ENCODE data around the gene ELAVL4.
A peak's percentile ranks its signal among the peaks of the same experiment; 100 is the strongest.
"Not testable (repeated sequence)": the region's sequence is repeated elsewhere in the genome, so short reads cannot be mapped to it uniquely, and the experiment has no call there.

Gene ELAVL4

DNA sequence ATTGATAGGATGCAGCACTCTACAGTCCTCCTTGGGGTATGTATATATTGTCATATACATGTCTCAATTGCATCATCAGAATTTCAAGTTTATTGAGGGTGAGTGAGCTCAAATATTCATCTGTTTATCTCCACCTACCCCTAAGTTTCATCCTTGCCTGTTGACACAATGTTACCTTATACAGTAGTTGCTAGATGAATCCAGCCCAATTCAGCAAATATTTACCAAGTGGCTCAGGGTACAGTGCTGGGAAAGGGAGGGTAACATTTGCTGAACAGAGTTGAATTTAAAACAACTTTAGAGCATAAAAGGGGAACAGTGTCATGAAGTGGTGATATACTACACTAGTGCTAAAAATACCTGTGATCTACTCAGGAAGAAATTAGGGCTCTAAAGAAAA, 14.4 kb downstream of the ELAVL4 start:
- DNase-seq, result no peak

DNA sequence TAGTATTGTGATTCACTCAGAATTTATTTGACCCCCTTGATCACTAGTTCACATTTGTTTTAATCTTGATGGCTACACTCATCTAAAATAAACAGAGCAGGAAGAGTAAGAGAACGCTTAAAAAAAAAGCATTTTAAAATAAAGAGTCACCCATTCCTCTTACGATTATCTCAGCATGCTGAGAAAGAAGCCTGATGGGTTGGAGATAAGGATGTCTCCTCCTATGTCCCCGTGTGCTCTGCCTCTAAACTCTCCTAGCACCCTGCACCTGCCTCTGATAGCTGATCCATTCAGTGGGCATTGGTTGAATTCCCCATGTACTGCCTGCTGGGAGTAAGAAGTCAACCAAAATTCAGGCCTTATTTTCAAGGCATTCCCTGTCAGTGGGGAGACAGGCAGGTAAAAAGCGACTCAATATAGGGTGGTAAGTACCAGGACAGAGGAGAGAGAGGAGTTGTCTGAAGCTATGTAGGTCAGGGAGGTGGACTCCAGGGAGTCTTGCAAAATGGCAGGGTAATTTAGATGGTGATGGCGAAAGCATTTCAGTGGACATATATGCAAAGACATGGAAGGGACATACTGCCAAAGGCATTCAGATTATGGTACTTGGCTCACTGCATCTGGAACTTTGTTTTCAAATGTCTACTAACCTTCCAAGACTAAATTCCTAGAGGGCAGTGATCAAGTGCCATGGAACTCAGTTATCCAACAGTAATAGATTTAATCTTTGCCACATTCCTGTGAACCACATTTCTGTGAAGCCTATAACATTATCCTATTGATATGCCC, 18.4 kb downstream of the ELAVL4 start:
- DNase-seq, result no peak

DNA sequence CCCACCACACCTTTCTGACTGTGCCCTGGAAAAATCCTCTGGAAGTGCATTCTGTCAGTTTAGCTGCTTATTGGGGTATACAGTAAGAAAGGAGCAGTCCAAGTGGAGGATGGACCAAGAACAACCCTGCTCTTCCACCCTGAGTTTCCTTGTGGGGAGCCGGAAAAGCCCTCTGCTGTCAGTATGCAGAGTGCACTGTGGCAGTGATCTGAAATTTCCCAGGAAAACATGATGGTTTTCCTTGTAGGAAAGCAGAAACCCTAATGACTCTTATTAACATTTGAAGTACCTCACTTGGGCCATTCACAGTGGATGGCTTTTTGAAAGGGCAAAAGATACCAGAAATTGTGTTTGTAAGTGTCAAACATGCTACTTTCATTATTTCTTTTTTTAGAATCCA, 20.5 kb downstream of the ELAVL4 start:
- no peak for DNase-seq

DNA sequence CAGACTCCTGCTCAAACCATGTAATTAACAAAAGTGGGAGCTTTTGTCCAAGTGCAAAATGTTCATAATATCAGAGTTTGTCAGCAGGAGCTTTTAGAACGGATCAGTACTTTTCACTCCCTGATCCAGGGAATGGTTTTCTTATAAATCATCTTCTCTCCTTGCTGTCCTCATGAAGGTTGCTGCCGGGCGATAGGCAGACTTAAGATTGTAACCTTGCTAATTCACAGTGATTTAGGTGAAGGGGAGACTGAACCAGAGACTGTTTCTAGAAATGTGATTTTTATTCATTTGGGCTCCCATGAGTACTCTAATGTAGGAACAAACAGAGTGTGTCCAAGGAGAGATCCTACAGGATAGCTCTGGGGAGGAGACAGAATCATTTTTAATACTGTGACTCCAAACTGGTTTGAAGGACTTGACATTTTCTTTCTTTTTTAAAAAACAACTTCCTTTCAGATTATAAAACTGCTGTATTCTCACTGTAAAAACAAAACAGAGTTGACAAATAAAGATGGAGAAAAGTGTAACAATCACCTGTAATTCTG, 23.7 kb downstream of the ELAVL4 start:
- DNase-seq, result no peak

DNA sequence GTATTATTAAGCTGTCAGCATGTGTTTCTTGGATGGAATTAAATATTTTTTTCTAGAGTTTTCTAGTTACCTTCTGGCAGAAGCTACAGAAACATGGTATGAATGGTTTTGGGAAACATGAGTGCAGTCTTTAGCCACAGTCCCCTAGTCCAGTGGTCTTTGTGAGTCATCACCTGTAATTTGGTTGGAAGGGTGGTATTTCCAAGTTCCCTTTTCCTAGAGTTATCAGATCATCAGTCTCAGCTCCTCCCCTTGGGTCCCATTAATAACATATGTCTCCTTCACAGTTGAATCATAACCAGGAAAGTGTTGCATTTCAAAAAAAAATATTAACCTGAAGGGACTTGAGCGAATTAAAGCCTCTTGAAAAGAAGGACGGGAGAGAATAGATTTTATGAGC, 27.0 kb downstream of the ELAVL4 start:
- DNase-seq, result no peak

DNA sequence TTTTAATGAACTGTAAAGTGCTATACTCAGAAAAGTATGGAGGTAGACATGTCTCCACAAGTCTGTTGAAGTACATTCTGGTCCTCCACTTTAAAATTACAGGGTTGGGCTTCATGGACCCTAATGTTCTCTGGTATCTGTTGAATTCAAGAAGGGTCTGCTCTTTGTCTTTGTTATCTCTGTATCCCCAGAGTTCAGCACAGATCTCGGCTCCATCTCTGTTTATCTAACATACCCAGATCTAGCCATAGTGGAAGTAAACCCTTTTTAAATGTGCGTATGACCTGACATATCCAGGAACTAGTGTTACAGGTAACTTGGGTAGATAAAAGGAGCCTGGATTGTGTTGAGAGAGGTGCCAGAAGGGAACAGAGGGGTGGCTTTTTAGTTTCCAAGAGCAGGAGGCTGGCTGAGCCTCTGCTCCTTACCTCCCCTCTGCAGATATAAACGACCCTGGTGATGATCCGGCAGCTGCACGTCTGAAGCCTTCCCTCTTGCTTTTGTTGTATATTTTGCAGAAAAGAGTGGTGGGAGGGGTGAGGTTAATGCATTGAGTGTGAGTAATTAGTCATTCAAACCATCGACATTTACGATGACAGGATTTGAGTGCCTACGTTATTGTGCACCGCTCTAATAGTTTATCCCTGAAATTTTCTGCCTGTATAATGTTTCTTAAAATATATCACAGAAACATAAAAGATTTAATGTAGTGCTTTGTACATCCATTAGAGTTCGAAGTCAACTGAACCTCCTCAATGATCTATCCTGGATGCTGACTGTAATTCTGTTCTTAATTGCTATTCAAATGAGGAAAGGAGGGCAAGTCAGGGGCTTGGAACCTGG, 30.8 kb downstream of the ELAVL4 start:
- DNase-seq, result no peak

DNA sequence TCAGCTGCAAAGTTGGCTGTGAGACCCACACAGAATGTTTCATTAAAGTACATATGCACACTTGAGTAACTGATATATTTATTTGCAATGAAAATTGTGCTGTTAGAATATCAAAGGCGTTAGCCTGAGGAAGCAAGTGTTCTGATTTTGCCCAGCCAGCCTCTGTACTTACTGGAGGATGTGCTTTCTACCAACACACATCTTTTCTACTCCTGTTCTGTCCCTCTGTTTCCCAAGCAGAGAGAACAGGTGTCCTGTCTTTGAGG, 31.4 kb downstream of the ELAVL4 start:
- no peak for DNase-seq

DNA sequence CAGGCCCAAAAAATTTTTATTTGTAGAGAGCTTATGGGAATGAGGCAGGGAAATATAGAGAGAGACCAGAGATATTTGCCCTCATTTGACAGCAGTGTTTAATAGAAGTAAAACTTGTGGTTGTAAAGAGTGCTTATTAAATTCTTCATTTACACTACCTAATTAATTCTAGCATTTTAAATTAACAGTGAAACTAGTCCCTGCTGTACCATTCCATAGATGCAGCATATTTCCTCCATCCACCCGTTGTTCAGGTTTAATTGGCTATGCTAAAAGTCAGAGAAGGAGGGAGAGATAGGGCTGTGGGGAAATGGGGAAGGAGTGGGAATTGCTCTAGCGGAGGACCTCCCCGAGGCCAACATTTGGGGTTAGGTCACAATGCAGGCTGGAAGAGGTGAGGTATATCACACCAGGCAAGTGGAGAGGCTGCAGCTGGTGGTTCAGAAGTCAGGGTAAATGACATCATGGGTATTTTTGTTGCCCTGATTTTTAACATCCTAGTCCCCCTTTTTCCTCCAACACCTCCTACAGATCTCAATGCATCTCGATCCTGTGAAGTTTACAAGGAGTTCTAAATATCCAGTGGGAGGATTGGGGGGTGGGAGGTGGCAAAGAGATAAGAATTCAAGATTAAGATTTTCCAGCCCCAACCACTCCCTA, 38.6 kb downstream of the ELAVL4 start:
- no peak for DNase-seq

DNA sequence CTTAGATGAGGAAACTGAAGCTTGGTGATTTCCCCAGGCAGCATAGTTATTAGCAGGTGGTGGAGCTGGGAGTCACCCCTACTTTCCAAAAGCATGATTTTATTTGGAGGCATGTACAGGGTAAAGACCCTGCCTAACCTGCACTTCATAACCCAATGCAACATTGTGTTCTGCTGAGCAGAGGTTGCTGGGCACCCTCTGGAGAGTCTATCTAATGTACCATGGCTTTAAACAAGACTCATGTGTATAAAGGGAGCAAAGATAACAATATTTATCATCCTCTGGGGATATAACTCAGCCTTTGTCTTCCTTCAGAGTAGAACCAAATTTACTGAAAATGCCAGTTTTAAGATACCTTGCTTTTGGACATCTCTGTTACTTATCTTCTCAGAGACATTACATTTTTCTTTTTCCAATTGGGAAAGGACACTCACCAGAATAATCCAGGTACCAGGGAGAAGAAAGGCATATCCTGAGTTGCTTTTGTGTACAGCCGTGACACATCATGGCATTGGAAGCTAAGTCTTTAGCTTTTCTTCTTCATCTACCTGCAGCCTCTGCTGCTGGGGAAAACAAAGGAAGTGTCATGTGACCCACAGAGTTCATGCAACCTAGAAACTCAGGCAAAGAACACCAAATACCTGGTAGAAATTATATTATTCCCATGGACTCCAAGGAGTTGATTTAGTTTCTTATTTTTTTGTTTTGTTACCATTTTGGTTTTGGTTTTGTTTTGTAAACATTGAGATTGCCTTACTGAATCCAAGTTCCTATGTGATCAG, 39.6 kb downstream of the ELAVL4 start:
- no peak for DNase-seq

DNA sequence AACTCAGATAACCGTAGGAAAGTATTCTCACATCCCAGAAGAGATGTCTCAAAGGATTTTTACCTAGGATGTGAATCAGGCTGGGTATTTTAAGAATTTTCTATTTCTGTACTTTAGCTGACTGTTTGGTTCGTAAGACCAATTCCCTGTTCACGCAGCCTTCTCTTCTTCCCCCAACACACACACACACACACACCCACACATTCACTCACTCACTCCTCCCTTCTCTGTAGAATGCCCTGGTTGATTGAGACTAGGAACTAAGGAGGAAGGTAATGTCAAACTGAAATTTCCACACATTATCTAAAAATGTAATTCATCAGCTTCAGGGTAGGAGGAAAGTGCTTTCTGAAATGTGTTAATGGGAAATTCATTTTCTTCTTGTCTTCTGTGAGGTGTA, 43.5 kb downstream of the ELAVL4 start:
- DNase-seq, result peak in 2 of 51 donors; percentile 5 to 25

DNA sequence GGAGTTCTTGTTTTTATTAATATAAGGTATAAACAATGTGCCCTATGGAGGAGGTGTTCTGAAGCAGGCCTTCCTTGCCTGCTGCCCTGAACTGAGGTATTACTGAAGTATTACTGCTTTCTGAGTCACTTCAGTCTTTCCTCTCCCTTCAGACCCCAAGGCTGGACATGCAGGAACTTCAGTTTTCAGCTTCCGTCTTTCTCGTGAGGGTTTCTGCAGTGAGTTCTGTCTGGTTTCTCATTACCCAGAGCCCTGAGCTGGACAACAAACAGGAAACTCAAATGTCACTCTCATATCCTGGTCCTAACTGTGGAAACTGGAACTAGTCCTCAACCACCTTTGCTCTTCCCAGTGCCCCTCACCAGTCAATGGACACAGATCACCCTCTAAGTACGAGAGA, 46.8 kb downstream of the ELAVL4 start:
- peak in 3 of 51 donors; percentile 1 to 4 (median 1) for DNase-seq

DNA sequence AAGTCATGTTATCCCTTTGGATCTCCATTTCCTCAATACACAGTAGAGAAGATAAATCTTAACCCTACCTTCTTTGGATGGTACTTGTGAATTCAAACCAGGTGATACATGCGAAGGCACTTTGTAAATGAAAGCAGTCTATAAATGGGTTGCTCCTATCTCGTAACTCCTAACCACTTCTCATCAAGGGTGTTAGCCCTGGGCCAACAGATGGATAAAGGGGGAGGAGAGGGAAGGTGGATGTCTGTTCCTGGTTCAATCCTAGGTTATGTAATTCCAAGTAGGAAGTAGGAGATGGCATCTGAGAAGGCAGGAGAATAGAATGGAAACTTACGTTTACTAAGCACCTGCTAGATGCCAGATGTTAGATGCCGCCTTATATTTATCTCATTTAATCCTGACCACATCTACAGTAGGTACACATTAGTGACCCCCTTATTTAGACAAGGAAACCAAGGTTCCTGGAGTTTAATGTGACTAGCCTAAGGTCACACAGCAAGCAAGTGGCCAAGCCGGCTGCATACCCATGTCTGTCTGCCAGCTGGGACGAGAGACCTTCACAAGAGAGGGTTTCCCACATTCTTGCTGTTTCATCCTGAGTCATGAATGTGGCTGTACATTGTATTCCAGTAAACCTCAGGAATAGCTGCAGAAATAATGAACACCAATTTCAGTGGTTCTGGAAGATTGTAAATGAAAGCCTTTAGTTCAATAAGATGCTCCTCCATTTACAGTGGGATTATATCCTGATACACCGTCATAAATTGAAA, 47.7 kb downstream of the ELAVL4 start:
- no peak for DNase-seq

DNA sequence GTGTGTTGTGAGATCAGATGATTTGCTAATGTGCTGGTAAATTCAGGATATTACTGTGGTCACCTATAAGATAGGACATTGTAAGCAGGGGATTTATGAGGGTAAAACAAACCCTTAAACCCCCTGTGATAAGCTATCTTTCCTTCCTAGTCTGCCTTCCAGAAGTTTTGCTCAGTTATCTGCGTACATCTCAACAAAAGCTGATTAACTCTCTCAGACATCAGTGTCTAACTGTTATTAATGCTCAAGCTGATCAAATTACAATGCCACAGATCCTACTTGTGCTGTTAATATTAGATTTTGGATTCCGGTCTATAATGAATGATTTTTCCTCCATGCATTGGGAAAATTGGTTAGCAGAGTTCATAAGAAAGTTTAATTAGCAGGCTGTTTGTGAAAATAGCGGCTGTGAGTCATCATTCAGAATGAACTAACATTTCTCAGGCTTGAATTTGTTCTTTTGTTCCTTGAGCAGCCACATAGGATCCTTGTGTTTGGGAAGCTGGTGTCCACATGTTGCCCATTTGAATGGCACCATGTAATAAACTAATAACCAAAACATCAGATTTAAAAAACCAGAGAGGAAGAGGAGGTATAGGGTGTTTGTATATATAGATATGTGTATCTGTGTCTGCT, 48.7 kb downstream of the ELAVL4 start:
- DNase-seq, result no peak

DNA sequence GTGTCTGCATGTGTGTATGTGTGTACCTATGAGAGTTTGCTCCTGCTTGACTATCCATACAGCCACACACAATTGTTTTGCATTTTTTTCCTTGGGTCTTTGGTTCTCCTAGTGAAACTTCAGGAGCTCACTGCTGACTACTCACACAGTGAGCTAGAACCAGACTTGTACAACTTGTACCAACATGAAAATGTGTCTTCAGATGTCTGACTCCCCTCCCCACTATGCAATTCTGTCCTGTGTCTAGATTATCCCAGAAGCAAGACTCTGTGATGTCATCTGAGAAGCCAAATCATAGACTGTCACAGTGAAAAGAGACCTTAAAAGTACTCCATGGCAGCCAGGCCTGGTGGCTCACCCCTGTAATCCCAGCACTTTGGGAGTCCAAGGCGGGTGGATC, 49.7 kb downstream of the ELAVL4 start:
- DNase-seq, result no peak

DNA sequence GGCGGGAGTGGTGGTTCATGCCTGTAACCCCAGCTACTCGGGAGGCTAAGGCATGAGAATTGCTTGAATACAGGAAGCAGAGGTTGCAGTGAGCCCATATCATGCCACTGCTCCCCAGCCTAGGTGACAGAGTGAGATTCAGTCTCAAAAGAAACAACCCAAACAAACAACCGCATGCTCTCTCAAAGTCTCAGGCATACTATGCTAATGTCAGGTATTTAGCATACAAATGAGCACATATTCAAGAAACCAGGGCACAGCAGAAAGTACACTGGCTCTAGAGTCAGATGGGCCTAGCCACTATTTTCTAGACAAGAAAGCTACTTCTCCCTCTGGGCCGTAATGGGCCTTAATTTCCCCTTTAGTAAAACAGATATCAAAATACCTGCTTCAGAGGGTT, 55.0 kb downstream of the ELAVL4 start:
- no peak for DNase-seq

DNA sequence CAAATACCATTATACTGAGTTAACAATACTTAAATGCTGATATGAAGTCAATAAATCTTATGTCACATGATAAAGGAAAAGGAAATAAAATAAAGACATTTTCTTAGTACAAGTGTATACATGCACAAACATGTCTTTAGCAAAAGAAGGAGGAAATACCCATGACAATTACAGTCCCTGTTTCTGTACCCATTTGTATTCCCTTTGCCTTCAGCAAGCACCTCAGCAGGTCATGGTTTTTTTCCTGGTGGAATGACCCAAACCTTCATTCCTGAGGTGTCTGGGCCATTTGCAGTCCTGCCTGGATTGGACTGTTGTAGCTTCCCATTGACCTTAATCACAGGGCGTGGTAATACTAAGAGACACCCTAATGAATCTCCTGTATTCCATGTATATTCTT, 57.6 kb downstream of the ELAVL4 start:
- DNase-seq, result not testable (repeated sequence)

DNA sequence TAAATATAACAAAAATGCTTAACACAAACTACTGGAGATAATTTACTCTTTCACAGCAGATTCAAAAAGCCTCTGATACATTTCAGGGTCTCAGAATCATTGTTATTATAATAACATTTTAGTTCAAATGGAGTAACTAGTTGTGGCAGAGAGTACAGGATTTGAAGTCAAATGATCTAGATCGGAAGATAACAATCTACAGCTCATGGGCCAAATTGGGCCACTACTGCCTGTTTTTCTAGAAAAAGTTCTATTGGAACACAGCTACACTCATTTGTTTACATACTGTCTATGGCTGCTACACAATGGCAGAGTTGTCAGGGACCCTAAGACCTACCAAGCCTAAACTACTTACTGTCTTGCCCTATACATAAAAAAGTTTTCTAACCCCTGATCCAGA, 63.6 kb downstream of the ELAVL4 start:
- DNase-seq, result no peak

DNA sequence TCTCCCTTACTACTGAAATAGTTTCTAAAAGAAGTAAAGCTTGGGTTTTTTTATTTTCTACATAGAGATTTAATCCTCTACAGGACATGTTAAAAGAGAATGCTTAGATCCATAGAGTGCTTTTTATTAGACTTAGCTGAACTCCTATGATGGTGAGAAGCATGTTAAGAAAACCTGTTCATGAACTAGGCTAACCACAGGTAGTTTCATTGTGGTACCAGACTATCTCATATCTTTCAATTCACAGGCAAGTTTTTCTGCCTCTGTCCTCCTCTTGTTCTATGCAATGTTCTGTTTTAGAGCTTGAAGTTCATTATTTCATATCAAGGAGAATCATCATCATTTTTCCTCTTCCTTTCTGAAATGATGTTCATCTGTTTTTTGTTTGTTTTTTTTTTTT, 65.4 kb downstream of the ELAVL4 start:
- no peak for DNase-seq

DNA sequence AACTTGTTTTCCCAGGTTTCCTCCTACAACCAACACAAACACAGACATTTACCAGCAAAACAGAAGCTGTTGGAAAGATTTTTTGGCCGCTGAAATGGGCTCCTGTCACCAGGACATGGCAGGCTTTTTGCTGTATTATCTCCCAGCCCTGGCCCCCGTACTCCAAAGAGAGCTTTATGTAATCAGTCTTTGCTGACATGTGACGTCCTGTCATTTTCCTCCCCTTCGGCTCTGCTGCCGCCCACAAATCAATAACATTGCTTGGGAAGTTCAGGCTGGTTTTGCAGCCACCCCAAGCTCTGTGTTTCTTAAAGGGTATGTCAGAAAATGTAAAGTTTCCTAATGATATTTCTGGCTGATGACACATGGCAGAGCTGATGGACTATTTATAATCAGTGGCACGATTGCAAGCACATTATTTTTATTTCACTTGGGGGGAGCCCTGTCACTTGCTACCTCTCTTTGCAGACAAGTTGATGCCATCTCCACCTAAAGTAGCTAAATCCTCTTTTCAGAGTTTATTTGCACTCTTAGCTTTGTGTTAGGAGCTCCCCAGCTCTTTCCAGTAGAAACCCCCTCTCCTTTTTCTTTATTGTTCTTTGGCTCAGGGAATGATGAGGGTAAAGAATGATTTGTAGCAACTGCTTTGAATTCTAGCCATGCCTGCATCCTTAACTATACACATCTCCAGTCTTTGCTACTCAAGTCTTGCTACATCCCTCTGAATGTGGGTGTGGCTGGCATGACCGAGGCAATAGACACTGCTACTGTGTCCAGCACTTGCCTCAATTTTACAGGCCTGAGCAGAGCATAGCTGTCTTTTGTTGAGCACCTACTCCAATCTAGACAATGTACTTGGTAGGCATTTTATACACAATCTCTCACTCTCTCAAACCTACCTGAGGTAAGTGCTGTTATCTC, 67.3 kb downstream of the ELAVL4 start:
- DNase-seq, result no peak
